IMR-90 (cell line): Measurements from ENCODE around the gene SH3BGRL3.

Source experiments
- BHLHE40 ChIP-seq: fragments of 150-350 bp; IDR thresholded peaks from 2 replicates; pipeline ENCODE4 v1.6.1; 2016; ENCODE audit warnings: mild to moderate bottlenecking, low read depth, low read length
- CHD1 ChIP-seq: IDR thresholded peaks from 2 replicates; pipeline ENCODE4 v1.6.1; 2012; ENCODE audit warnings: low read depth, low read length, improper control_type of control experiment
- CTCF ChIP-seq: conservative IDR thresholded peaks from 2 replicates; pipeline ENCODE4 v1.5.1; 2012; ENCODE audit warnings: mild to moderate bottlenecking, low read depth, low read length, improper control_type of control experiment
- ELK1 ChIP-seq: fragments of 150-350 bp; IDR thresholded peaks from 2 replicates; pipeline ENCODE4 v1.6.1; 2016; ENCODE audit warnings: low read depth, mild to moderate bottlenecking, low read length, moderate library complexity, borderline replicate concordance
- FOS ChIP-seq: fragments of 150-350 bp; IDR thresholded peaks from 2 replicates; pipeline ENCODE4 v1.6.1; 2016; ENCODE audit warnings: low read depth, low read length
- MXI1 ChIP-seq: IDR thresholded peaks from 2 replicates; pipeline ENCODE4 v1.6.1; 2012; ENCODE audit warnings: low read depth, mild to moderate bottlenecking, low read length, moderate library complexity, borderline replicate concordance
- POLR2A ChIP-seq: IDR thresholded peaks from 2 replicates; pipeline ENCODE4 v1.6.1; 2012; ENCODE audit warnings: mild to moderate bottlenecking, low read depth, low read length
- RAD21 ChIP-seq: IDR thresholded peaks from 2 replicates; pipeline ENCODE4 v1.6.1; 2012; ENCODE audit warnings: low read length, improper control_type of control experiment
- RCOR1 ChIP-seq: IDR thresholded peaks from 2 replicates; pipeline ENCODE4 v1.6.1; 2012; ENCODE audit warnings: mild to moderate bottlenecking, low read length, improper control_type of control experiment; ENCODE audit not compliant: insufficient replicate concordance
- RFX5 ChIP-seq: IDR thresholded peaks from 2 replicates; pipeline ENCODE4 v1.8.0; 2012; ENCODE audit warnings: low read depth, mild to moderate bottlenecking, low read length, moderate library complexity
- TF ChIP-seq, protein P1 (sequence below): fragments of 150-350 bp; IDR thresholded peaks from 2 replicates; pipeline ENCODE4 v1.6.1; 2017; ENCODE audit warnings: mild to moderate bottlenecking, antibody characterized with exemption, low read length, low read depth

DNA sequence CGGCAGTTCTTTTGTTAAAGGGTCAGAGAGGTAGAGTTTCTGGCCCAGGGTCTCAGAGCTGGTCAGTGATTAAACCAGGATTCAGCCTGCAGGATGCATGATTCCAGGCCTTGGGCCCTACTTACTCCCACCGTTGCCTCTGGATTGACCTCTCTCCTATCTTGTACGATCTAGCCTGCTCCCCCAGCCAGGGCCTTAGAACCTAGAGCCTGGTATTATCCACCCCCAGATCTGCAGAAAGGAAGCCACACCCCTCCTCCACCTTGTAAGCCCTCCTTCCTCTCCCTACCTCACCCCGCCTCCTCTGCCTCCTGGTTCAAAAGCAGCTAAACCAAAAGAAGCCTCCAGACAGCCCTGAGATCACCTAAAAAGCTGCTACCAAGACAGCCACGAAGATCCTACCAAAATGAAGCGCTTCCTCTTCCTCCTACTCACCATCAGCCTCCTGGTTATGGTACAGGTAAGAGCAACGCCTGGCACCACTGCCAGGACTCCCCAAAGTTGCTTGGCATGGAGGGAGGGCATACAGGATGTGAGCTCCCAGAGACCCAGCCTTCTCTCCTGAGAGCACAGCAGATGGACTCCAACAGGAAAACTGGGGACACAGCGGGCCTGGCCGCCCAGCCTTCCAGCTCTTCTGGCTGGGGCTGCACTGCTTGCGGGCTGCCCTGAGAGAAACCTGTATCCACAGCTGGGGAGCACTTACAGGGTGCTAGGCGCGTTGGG lies 37.9 kb downstream of the SH3BGRL3 start, which contains the start of gene CD52:
- TF ChIP-seq POLR2A (no peak), CTCF (no peak), CHD1 (no peak), FOS (no peak), BHLHE40 (no peak), RFX5 (no peak), RAD21 (no peak), ELK1 (no peak), MXI1 (no peak), RCOR1 (no peak)
- TF ChIP-seq, protein P1, sequence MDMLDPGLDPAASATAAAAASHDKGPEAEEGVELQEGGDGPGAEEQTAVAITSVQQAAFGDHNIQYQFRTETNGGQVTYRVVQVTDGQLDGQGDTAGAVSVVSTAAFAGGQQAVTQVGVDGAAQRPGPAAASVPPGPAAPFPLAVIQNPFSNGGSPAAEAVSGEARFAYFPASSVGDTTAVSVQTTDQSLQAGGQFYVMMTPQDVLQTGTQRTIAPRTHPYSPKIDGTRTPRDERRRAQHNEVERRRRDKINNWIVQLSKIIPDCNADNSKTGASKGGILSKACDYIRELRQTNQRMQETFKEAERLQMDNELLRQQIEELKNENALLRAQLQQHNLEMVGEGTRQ, result no peak
